ENCODE results near the gene MRLN.
"Not testable (repeated sequence)": the region's sequence is repeated elsewhere in the genome, so short reads cannot be mapped to it uniquely, and the experiment has no call there.

Gene MRLN

GRCh38 chr10:59745163-59745650 lies 8.0 kb downstream of the MRLN start:
- Histone ChIP-seq H3F3A (ENCODE audit: insufficient read depth) (no peaks in the 10 kb centered on the region), H3K9ac (ENCODE audit: low read length) (no peak overlapping the region), H3K9me2 (replicated peaks; ENCODE audit: insufficient read depth, low read length) (no peaks in the 10 kb centered on the region), H3K27me3 (ENCODE audit: low read length) (no peaks in the 10 kb centered on the region), H3K4me2 (ENCODE audit: low read depth, low read length, poor library complexity, severe bottlenecking) (no peak overlapping the region), H3K36me3 (ENCODE audit: low read length) (no peaks in the 10 kb centered on the region), H3K4me3 (ENCODE audit: insufficient read depth, low read length, poor library complexity, severe bottlenecking) (no peak overlapping the region), H4K20me1 (ENCODE audit: low read depth, low read length) (no peaks in the 10 kb centered on the region), H3K9me3 (ENCODE audit: insufficient read depth, low read length) (no peaks in the 10 kb centered on the region), H3K27ac (ENCODE audit: low read depth, low read length) (no peak overlapping the region), H3K79me2 (ENCODE audit: insufficient read depth, low read length) (no peaks in the 10 kb centered on the region), H2AFZ (ENCODE audit: low read depth, low read length, severe bottlenecking) (no peak overlapping the region)
- no peak for TF ChIP-seq CTCF (IDR thresholded peaks at IDR 0.05; ENCODE audit: insufficient read depth, low read length, poor library complexity, severe bottlenecking)
- TF ChIP-seq EZH2phosphoT487 (conservative IDR thresholded peaks at IDR 0.05; ENCODE audit: low read length) = no peak

GRCh38 chr10:59744762-59745161 lies 8.5 kb downstream of the MRLN start:
- not testable (repeated sequence) for H3K9me2 ChIP-seq (replicated peaks; ENCODE audit: insufficient read depth, low read length); H3K9ac ChIP-seq (ENCODE audit: low read length); H3K9me3 ChIP-seq (ENCODE audit: insufficient read depth, low read length); H3K27ac ChIP-seq (ENCODE audit: low read depth, low read length); H3K79me2 ChIP-seq (ENCODE audit: insufficient read depth, low read length); H3K27me3 ChIP-seq (ENCODE audit: low read length); H2AFZ ChIP-seq (ENCODE audit: low read depth, low read length, severe bottlenecking); H3K4me3 ChIP-seq (ENCODE audit: insufficient read depth, low read length, poor library complexity, severe bottlenecking); H3F3A ChIP-seq (ENCODE audit: insufficient read depth); H4K20me1 ChIP-seq (ENCODE audit: low read depth, low read length); H3K4me2 ChIP-seq (ENCODE audit: low read depth, low read length, poor library complexity, severe bottlenecking); H3K36me3 ChIP-seq (ENCODE audit: low read length)

GRCh38 chr10:59744156-59744555 lies 9.1 kb downstream of the MRLN start:
- H3K27ac ChIP-seq (ENCODE audit: low read depth, low read length); H3K9ac ChIP-seq (ENCODE audit: low read length); H3K27me3 ChIP-seq (ENCODE audit: low read length); H3K79me2 ChIP-seq (ENCODE audit: insufficient read depth, low read length); H3K36me3 ChIP-seq (ENCODE audit: low read length); H3K9me2 ChIP-seq (replicated peaks; ENCODE audit: insufficient read depth, low read length); H3F3A ChIP-seq (ENCODE audit: insufficient read depth); H4K20me1 ChIP-seq (ENCODE audit: low read depth, low read length); H2AFZ ChIP-seq (ENCODE audit: low read depth, low read length, severe bottlenecking); H3K4me2 ChIP-seq (ENCODE audit: low read depth, low read length, poor library complexity, severe bottlenecking); H3K9me3 ChIP-seq (ENCODE audit: insufficient read depth, low read length); H3K4me3 ChIP-seq (ENCODE audit: insufficient read depth, low read length, poor library complexity, severe bottlenecking): not testable (repeated sequence)

- TF ChIP-seq CTCF (IDR thresholded peaks at IDR 0.05; ENCODE audit: insufficient read depth, low read length, poor library complexity, severe bottlenecking) (no peak), EZH2phosphoT487 (conservative IDR thresholded peaks at IDR 0.05; ENCODE audit: low read length) (no peak)
- H3K79me2 ChIP-seq (ENCODE audit: insufficient read depth, low read length) = no peaks in the 10 kb centered on the region
- no peak overlapping the region for H2AFZ ChIP-seq (ENCODE audit: low read depth, low read length, severe bottlenecking)
- H3K9me2 ChIP-seq (replicated peaks; ENCODE audit: insufficient read depth, low read length) = no peaks in the 10 kb centered on the region
- H3K27me3 ChIP-seq (ENCODE audit: low read length) = no peaks in the 10 kb centered on the region
- H3K9ac ChIP-seq (ENCODE audit: low read length) = no peak overlapping the region
- no peak overlapping the region for H3K4me3 ChIP-seq (ENCODE audit: insufficient read depth, low read length, poor library complexity, severe bottlenecking)
- H3K36me3 ChIP-seq (ENCODE audit: low read length) = no peaks in the 10 kb centered on the region
- no peaks in the 10 kb centered on the region for H3K9me3 ChIP-seq (ENCODE audit: insufficient read depth, low read length)
- H4K20me1 ChIP-seq (ENCODE audit: low read depth, low read length) = no peaks in the 10 kb centered on the region
- H3F3A ChIP-seq (ENCODE audit: insufficient read depth) = no peaks in the 10 kb centered on the region
- no peak overlapping the region for H3K27ac ChIP-seq (ENCODE audit: low read depth, low read length)
- H3K4me2 ChIP-seq (ENCODE audit: low read depth, low read length, poor library complexity, severe bottlenecking) = no peak overlapping the region
These were observed 11.7 kb downstream of the MRLN start for GRCh38 chr10:59741583-59741982.
